AG10803 (cell line): ENCODE results near the gene IL36RN.

Experiments used
- DNase-seq: peaks from one replicate; pipeline ENCODE4 v3.0.0; 2010; ENCODE audit warnings: low read depth
- H3K4me3 ChIP-seq: 2 replicates; pipeline ENCODE4 v1.5.1; 2011; ENCODE audit warnings: mild to moderate bottlenecking, low read length, control low read depth
- CTCF ChIP-seq: conservative IDR thresholded peaks from 2 replicates; pipeline ENCODE4 v1.5.1; 2011; ENCODE audit warnings: mild to moderate bottlenecking, low read length, control low read depth, inconsistent platforms

IL36RN gene

GRCh38 chr2:113056521-113056920, 2.5 kb upstream of the IL36RN start:
- no peak for TF ChIP-seq CTCF
- H3K4me3 ChIP-seq, result no peak overlapping the region
- no peak for DNase-seq

GRCh38 chr2:113057117-113057516, 1.9 kb upstream of the IL36RN start:
- H3K4me3 ChIP-seq, result no peak overlapping the region
- DNase-seq, result no peak
- no peak for TF ChIP-seq CTCF

GRCh38 chr2:113058411-113058994, 495 bp upstream of the IL36RN start:
- no peak for TF ChIP-seq CTCF
- H3K4me3 ChIP-seq, result no peak overlapping the region
- DNase-seq, result no peak

- TF ChIP-seq CTCF, result no peak
- DNase-seq, result peak; percentile 14
- H3K4me3 ChIP-seq, result no peak overlapping the region
Measured at GRCh38 chr2:113060396-113060795, 1.4 kb downstream of the IL36RN start.

- no peak for TF ChIP-seq CTCF
- no peak for DNase-seq
- H3K4me3 ChIP-seq, result no peak overlapping the region
Measured at GRCh38 chr2:113060796-113061195, 1.8 kb downstream of the IL36RN start.

- no peak for TF ChIP-seq CTCF
- H3K4me3 ChIP-seq, result no peak overlapping the region
- no peak for DNase-seq
Measured at GRCh38 chr2:113061241-113061640, 2.2 kb downstream of the IL36RN start.

GRCh38 chr2:113061896-113062770, 3.1 kb downstream of the IL36RN start:
- no peak for DNase-seq
- no peak overlapping the region for H3K4me3 ChIP-seq
- TF ChIP-seq CTCF, result no peak
